GM12874 (cell line): ENCODE results near the gene HS6ST1.

ENCODE experiments used
- TF ChIP-seq, protein P1 (sequence below): IDR thresholded peaks from 2 replicates; pipeline ENCODE4 v1.5.1; 2011; ENCODE audit warnings: low read depth, mild to moderate bottlenecking, control low read depth, low read length, moderate library complexity; ENCODE audit not compliant: insufficient read depth

HS6ST1 gene

DNA sequence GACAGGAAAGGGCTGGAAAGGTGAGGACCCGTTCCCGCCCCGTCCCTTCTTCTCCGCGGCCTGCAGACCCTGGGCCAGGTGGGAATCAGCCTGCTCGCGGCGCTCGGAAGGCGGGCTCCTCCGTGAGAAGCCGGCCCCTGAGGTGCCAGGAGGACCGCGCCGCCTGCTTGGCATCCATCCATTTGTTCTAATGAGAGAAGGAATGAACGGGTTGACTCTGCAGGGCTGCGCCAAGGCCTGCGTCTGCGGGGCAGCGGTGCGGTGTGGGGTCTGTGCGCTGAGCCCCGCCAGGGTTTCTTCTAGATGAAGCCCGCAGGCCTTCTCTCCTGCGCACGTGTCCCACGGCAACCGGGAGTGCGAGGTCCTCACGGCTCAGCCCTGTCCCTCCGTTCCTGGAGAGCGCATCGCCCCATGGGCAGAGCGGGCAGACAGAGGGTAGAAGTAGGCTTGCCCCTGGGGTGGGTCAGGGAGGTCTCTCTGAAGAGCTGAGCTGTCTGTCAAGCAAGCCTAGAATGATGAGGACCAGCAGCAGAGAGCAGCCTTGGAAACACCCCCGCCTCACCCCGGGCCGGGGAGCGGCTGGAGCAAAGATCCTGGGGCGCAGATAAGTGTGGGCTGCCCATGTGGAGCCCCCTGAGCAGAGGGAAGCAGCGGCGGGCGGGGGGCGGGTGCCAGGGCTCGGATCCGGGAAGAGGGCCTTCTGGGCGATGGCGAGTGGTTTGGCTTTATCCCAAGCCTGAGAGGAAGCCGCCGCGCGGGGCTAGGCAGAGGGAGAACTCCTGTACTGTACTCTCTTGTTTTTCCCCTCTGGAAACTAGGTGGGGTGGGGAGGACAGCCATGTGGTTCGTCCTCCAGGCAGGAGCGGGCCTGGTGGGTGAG lies 27.9 kb upstream of the HS6ST1 start:
- TF ChIP-seq, protein P1, sequence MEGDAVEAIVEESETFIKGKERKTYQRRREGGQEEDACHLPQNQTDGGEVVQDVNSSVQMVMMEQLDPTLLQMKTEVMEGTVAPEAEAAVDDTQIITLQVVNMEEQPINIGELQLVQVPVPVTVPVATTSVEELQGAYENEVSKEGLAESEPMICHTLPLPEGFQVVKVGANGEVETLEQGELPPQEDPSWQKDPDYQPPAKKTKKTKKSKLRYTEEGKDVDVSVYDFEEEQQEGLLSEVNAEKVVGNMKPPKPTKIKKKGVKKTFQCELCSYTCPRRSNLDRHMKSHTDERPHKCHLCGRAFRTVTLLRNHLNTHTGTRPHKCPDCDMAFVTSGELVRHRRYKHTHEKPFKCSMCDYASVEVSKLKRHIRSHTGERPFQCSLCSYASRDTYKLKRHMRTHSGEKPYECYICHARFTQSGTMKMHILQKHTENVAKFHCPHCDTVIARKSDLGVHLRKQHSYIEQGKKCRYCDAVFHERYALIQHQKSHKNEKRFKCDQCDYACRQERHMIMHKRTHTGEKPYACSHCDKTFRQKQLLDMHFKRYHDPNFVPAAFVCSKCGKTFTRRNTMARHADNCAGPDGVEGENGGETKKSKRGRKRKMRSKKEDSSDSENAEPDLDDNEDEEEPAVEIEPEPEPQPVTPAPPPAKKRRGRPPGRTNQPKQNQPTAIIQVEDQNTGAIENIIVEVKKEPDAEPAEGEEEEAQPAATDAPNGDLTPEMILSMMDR = no peak

DNA sequence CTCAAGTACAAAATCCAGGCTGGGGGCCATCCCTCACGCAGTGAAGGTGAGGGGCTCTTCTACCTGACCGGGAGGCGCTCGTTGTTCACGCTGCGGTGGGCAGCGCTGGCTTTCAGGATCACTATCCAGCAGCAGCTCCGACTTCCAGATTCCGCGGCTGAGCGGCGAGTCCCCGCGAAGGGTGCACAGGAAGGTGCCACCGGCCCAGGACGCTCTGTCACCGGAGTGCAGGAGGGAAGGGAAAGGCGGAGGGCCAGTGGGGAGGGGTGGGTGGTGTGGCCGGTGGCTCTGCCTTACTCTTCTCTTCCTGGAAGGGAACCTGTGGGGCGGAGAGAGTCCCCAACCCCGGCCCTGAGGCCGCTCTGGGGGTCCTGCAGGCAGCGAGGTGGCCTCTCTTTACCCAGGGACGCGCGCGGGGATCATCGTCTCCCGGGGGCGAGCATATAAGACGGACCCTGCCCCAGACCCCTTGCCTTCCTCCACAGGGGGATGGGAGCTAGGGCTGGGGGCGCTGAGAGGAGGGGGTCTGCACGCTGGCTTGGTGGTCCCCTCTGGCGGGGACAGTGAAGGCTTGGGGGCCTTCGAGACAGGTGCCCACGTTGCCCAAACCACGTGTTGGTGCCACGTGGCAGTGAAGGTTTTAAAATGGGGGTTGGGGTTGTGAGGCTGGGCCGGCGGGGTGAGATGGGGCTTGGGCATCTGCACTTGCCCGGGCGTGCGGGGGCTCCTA lies 26.9 kb upstream of the HS6ST1 start:
- TF ChIP-seq, protein P1 = no peak

DNA sequence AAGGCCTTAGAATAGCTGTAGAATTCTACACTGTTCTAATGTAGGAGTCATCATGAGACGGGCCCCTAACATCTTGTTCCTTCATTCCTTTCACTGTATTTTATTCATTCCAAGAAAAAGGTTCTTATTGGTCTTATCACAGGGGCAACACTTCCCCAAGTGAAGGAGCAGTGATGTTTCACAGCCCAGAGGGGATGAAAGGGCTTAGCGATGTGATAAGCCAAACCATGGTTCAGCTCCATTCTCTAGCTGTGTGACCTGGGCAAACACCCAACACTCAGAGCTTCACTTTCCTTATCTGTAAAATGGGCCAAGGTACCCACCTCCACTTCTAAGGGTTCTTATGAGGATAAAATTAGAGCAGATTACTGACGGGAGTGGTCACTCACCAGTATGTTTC lies 25.4 kb upstream of the HS6ST1 start:
- TF ChIP-seq, protein P1 = no peak

DNA sequence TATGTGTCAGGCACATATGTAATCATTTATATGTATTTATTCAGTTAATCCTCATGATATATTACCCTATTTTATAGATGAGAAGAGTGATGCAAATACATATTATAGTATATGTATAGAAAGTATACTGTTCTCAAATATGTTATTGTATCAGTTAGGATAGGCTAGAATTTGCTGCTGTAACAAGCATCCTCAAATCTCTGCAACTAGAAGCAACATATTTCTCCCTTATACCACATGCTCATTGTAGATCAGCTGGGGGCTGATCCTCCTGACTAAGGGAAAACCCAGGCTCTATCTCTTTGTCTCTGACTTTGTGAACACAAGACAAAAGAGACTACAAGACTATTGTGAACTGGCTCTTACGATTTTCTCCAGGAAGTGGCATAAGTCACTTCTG lies 24.8 kb upstream of the HS6ST1 start:
- TF ChIP-seq, protein P1 = no peak

DNA sequence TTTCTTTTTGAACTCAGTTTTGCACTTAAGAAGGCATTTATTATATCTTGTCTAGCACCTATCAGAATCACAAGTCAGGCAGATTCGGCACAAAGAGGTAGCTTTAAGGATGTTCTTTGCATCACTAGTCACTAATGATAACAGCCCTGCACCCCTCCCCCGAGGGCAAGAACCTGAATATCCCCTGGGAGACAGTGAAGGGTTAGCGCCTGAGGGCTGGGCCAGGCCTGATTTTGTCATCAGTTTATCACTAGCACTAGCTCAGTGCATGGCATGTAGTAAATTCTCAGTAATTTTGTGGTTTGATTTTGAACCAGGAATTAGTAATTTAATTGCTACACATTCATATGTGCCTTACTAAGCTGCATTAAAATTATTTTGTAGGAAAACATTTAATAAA lies 23.9 kb upstream of the HS6ST1 start:
- TF ChIP-seq, protein P1 = no peak

DNA sequence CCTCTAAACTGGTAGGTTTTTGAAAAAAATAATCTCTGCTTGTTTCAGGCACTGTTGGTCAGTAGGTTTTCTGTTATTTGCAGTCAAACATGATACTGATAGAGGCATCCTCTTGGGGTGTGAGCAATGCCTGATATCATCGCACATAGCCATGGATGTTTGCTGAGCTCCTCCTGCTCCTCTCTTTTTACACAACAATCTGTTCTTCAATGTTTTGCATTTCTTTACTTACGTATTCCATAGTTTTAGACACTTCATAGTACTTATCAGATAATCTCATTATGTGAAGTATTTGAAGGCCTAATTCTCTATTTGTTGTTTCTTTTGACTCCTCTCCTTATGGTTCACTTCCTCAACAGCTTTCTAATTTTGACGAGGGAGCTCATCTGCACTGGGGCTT lies 23.0 kb upstream of the HS6ST1 start:
- TF ChIP-seq, protein P1 = no peak

DNA sequence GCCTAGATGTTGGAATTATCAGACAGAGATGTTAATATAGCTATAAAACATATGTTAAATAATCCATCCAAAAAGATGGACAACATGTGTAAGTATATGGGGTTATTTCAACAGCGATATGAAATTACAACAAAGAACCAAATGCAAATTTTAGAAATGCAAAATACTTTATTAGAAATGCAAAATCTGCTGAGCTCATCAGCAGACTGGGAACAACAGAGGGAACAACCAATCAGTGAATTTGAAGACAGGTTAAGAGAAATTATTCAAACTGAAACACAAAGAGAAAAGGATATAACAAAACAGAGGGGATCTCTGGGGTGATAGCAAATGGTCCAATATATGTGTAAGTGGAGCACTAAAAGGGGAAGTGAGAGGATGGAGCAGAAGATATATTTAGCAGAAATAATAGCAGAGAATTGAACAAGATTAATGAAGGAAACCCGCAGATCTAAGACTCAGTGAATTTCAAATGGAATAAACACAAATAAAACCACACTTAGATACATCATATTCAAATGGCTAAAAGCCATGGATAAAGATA lies 13.5 kb upstream of the HS6ST1 start:
- TF ChIP-seq, protein P1 = no peak
